Hepatocyte (in vitro differentiated cells): ENCODE measurements around the gene LRRFIP1. TPM values are rescaled to one million over a fixed set of nuclear protein-coding genes. Genes with fewer than 3 reads are reported as not detected.
A peak's percentile ranks its signal among the peaks of the same experiment; 100 is the strongest.

Experiments
- DNase-seq: peaks from one replicate; pipeline ENCODE4 v3.0.0-alpha.2; 2016; ENCODE audit warnings: low spot score
- H2AFZ ChIP-seq: fragments of 200-600 bp; sonication (generic); 2 replicates; pipeline ENCODE4 v1.6.0; 2016; ENCODE audit warnings: antibody characterized with exemption, mild to moderate bottlenecking
- H3K27ac ChIP-seq: fragments of 200-600 bp; sonication (generic); 2 replicates; pipeline ENCODE4 v1.5.1; 2016; ENCODE audit warnings: mild to moderate bottlenecking
- H3K27me3 ChIP-seq: fragments of 200-600 bp; sonication (generic); 2 replicates; pipeline ENCODE4 v1.6.1; 2016
- H3K36me3 ChIP-seq: fragments of 200-600 bp; sonication (generic); replicated peaks from 2 replicates; pipeline ENCODE4 v1.5.1; 2016; ENCODE audit warnings: low read depth; ENCODE audit not compliant: insufficient read depth
- H3K4me1 ChIP-seq: fragments of 200-600 bp; sonication (generic); 2 replicates; pipeline ENCODE4 v1.5.1; 2016; ENCODE audit warnings: mild to moderate bottlenecking, moderate library complexity; ENCODE audit not compliant: insufficient read depth
- H3K4me2 ChIP-seq: fragments of 200-600 bp; sonication (generic); 2 replicates; pipeline ENCODE4 v1.6.0; 2016
- H3K4me3 ChIP-seq: fragments of 200-600 bp; sonication (generic); 2 replicates; pipeline ENCODE4 v1.5.1; 2016; ENCODE audit warnings: mild to moderate bottlenecking
- H3K79me2 ChIP-seq: fragments of 200-600 bp; sonication (generic); 2 replicates; pipeline ENCODE4 v1.6.0; 2017; ENCODE audit warnings: mild to moderate bottlenecking
- H3K9me2 ChIP-seq: fragments of 200-600 bp; sonication (generic); replicated peaks from 2 replicates; pipeline ENCODE4 v1.6.0; 2017; ENCODE audit warnings: mild to moderate bottlenecking; ENCODE audit not compliant: insufficient read depth
- H3K9me3 ChIP-seq: fragments of 200-600 bp; sonication (generic); 2 replicates; pipeline ENCODE4 v1.5.1; 2016; ENCODE audit warnings: low read depth, mild to moderate bottlenecking
- H4K20me1 ChIP-seq: fragments of 200-600 bp; sonication (generic); 2 replicates; pipeline ENCODE4 v1.6.0; 2016; ENCODE audit warnings: mild to moderate bottlenecking; ENCODE audit not compliant: insufficient read depth, poor library complexity, severe bottlenecking
- EZH2 ChIP-seq: fragments of 200-600 bp; sonication (generic); IDR thresholded peaks from 2 replicates; pipeline ENCODE4 v1.6.1; 2016; ENCODE audit warnings: antibody characterized with exemption, mild to moderate bottlenecking, borderline replicate concordance
- EZH2phosphoT487 ChIP-seq: fragments of 200-600 bp; sonication (generic); IDR thresholded peaks from one replicate; pipeline ENCODE4 v1.6.1; 2018; ENCODE audit warnings: antibody characterized with exemption, mild to moderate bottlenecking, low read depth, moderate library complexity; ENCODE audit not compliant: unreplicated experiment, severe bottlenecking
- WGBS: methylation state at CpG from one replicate; pipeline ENCODE4 v1.1.6; 2016; ENCODE audit warnings: low lambda C conversion rate; ENCODE audit errors: missing lambda C conversion rate; 5-methylcytosine and 5-hydroxymethylcytosine counted together
- polyA plus RNA-seq: library from polyadenylated mRNA; unstranded; fragments of >200 nt; fragmentation: Nextera tagmentation; extraction: Ambion mirVana; gene quantifications from 2 replicates; pipeline ENCODE4 v1.2.1, GENCODE V29; 2016
- total RNA-seq: library from RNA; depleted of rRNA; stranded (reverse); fragments of >200 nt; gene quantifications from 2 replicates; pipeline ENCODE4 v1.2.3, GENCODE V29; 2014
- TF ChIP-seq, protein P1 (sequence below): fragments of 200-600 bp; sonication (generic); IDR thresholded peaks from 2 replicates; pipeline ENCODE4 v1.5.1; 2016; ENCODE audit warnings: antibody characterized with exemption, mild to moderate bottlenecking; ENCODE audit not compliant: poor library complexity

LRRFIP1 gene
- total and polyA plus RNA-seq, 2 experiments from 2014 or later: 42.7 to 64.1 TPM

DNA sequence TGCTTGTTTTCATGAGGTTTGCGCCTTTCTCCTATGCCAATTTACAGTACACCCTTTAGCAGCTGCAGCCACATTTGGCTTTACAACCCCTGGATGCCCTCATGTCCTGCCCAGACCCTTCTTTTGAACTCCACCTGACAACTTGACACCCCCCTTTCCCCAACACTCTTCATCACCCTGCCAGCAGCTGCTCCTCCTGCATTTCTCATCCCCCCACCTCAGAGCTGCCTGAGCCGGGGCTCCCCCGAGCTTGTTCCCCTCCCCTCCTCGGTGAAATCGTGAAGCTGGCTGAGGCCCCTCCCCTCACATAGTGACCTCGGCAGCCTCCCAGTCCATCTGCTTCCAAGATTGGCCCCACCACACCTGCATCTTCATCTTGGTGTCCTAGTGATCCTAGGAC lies 40.5 kb downstream of the LRRFIP1 start:
- TF ChIP-seq, protein P1, sequence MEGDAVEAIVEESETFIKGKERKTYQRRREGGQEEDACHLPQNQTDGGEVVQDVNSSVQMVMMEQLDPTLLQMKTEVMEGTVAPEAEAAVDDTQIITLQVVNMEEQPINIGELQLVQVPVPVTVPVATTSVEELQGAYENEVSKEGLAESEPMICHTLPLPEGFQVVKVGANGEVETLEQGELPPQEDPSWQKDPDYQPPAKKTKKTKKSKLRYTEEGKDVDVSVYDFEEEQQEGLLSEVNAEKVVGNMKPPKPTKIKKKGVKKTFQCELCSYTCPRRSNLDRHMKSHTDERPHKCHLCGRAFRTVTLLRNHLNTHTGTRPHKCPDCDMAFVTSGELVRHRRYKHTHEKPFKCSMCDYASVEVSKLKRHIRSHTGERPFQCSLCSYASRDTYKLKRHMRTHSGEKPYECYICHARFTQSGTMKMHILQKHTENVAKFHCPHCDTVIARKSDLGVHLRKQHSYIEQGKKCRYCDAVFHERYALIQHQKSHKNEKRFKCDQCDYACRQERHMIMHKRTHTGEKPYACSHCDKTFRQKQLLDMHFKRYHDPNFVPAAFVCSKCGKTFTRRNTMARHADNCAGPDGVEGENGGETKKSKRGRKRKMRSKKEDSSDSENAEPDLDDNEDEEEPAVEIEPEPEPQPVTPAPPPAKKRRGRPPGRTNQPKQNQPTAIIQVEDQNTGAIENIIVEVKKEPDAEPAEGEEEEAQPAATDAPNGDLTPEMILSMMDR: no peak
- TF ChIP-seq EZH2phosphoT487 (no peak), EZH2 (no peak)
- Histone ChIP-seq H4K20me1 (no peaks in the 10 kb centered on the region), H3K4me3 (no peak overlapping the region), H3K4me2 (no peak overlapping the region), H3K36me3 (no peaks in the 10 kb centered on the region), H3K9me2 (no peaks in the 10 kb centered on the region), H2AFZ (no peak overlapping the region), H3K27me3 (no peaks in the 10 kb centered on the region), H3K79me2 (peaks cover 7% of the 10 kb centered on the region), H3K4me1 (peaks cover 20% of the 10 kb centered on the region), H3K27ac (no peak overlapping the region), H3K9me3 (no peaks in the 10 kb centered on the region)
- WGBS: 86% methylated on average over 6 of the region's 6 CpGs
- no peak for DNase-seq

DNA sequence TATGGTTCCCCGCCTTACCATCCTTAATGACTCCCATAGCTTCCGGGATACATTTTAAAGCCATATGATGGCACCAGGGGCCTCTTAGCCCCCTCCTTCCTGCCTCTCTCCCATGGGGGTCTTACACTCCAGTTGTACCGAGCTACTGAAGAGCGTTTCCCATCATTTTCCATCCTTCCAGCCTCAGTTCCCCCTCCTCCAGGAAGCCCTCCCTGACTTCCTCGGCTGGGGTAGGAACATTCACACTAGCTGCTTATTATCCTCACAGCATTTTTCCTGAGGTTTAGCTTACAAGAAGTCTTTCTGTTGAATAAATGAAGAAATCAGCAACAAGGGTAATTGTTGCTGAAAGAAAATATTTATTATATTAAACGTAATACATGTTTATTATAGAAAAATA lies 41.1 kb downstream of the LRRFIP1 start:
- Histone ChIP-seq H3K27me3 (no peaks in the 10 kb centered on the region), H3K4me1 (peaks cover 15% of the 10 kb centered on the region), H3K27ac (no peak overlapping the region), H3K9me2 (no peaks in the 10 kb centered on the region), H3K9me3 (no peaks in the 10 kb centered on the region), H4K20me1 (no peaks in the 10 kb centered on the region), H3K4me2 (no peak overlapping the region), H2AFZ (no peak overlapping the region), H3K79me2 (peaks cover 7% of the 10 kb centered on the region), H3K4me3 (no peak overlapping the region), H3K36me3 (no peaks in the 10 kb centered on the region)
- 92% methylated on average over 6 of the region's 6 CpGs for WGBS
- no peak for TF ChIP-seq EZH2
- TF ChIP-seq, protein P1: no peak
- TF ChIP-seq EZH2phosphoT487: no peak
- no peak for DNase-seq

DNA sequence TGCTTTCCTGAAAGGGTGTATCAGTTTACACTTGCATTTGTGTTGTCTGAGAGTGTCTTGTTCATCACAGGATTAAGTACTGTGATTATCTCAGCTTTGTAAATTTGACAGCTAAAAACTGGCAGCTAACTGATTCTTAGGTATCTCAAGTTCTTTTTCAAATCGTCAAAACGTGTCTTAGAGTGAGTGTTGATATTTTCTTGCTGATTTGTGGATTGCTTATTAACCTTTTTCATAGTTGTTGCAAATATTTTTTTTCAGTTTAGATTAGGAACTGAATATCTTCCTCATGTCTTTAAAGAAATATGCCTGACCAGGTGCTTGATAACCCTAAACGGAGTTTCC lies 41.9 kb downstream of the LRRFIP1 start:
- Histone ChIP-seq H3K9me2 (no peaks in the 10 kb centered on the region), H3K27me3 (no peaks in the 10 kb centered on the region), H2AFZ (no peak overlapping the region), H3K4me2 (peak overlapping the region; percentile 15), H3K4me1 (peaks cover 14% of the 10 kb centered on the region), H3K27ac (peak overlapping the region; percentile 38), H3K36me3 (no peaks in the 10 kb centered on the region), H3K9me3 (no peaks in the 10 kb centered on the region), H3K79me2 (peaks cover 7% of the 10 kb centered on the region), H4K20me1 (no peaks in the 10 kb centered on the region), H3K4me3 (no peak overlapping the region)
- WGBS: 45% methylated on average over 3 of the region's 3 CpGs
- DNase-seq: no peak
- no peak for TF ChIP-seq EZH2
- TF ChIP-seq, protein P1: no peak
- no peak for TF ChIP-seq EZH2phosphoT487
